Gastrocnemius medialis (tissue), 4 donors: ENCODE data around the gene CAMTA1. TPM values are rescaled to one million over a fixed set of nuclear protein-coding genes. Genes with fewer than 3 reads are reported as not detected.

ENCODE experiments used
- ATAC-seq, 2 donors: fragments of 150-250 bp; one replicate each; pipeline ENCODE4 v1.9.1; 2016
- DNase-seq, 2 donors: peaks; one replicate each; pipeline ENCODE4 v3.0.0-alpha.2; 2019
- H3K27ac ChIP-seq, 4 donors: fragments of 200-600 bp; sonication (generic); 1 replicate in 1 of 4; 2 replicates in 3 of 4; pipeline ENCODE4 v1.5.1; 2016 to 2018; ENCODE audit warnings: mild to moderate bottlenecking in 2 of 4, moderate library complexity in 1 of 4
- H3K27me3 ChIP-seq, 3 donors: fragments of 200-600 bp; sonication (generic) in 2 of 3; 1 replicate in 1 of 3; 2 replicates in 2 of 3; pipeline versions ENCODE4 v1.5.1 to v1.6.0; 2016 to 2019; ENCODE audit warnings: mild to moderate bottlenecking in 1 of 3, moderate library complexity in 1 of 3
- H3K36me3 ChIP-seq, 2 donors: fragments of 200-600 bp; sonication (generic) in 1 of 2; one replicate each; pipeline ENCODE4 v1.5.1; 2017 to 2018
- H3K4me1 ChIP-seq, 2 donors: fragments of 200-600 bp; sonication (generic) in 1 of 2; one replicate each; pipeline ENCODE4 v1.5.1; 2016 to 2017; ENCODE audit warnings: mild to moderate bottlenecking in 2 of 2
- H3K4me3 ChIP-seq, 4 donors: fragments of 200-600 bp; sonication (generic) in 3 of 4; 1 replicate in 1 of 4; 2 replicates in 3 of 4; pipeline ENCODE4 v1.5.1; 2016 to 2019; ENCODE audit warnings: mild to moderate bottlenecking in 2 of 4
- H3K9me3 ChIP-seq, 3 donors: fragments of 200-600 bp; sonication (generic) in 2 of 3; 1 replicate in 1 of 3; 2 replicates in 2 of 3; pipeline ENCODE4 v1.5.1; 2016 to 2019
- CTCF ChIP-seq, 5 experiments: fragments of 450-650 bp in 3 of 5; fragments of 200-600 bp in 2 of 5; sonication (generic) in 2 of 5; IDR thresholded peaks in 4 of 5; conservative IDR thresholded peaks in 1 of 5; 1 replicate in 4 of 5; 2 replicates in 1 of 5; pipeline ENCODE4 v1.5.1; 2016 to 2019; ENCODE audit warnings: antibody characterized with exemption in 5 of 5, mild to moderate bottlenecking in 3 of 5, moderate library complexity in 3 of 5
- POLR2A ChIP-seq, 2 donors: fragments of 450-650 bp; IDR thresholded peaks; one replicate each; pipeline ENCODE4 v1.6.1; 2017; ENCODE audit warnings: antibody characterized with exemption in 2 of 2, mild to moderate bottlenecking in 2 of 2, moderate library complexity in 2 of 2
- in situ Hi-C, 4 donors: fragments of 200-750 bp; cut with MboI; loops; one replicate each; pipeline versions ENCODE4 v1.15.0 to v1.8.0; 2017; ENCODE audit warnings: low sequenced_read_pairs in 4 of 4
- intact Hi-C: fragments of 100-400 bp; cut with DNase I; formaldehyde crosslinking; loops from one replicate; pipeline ENCODE4 v1.15.1; 2023; ENCODE audit warnings: low total_unique reads
- total RNA-seq, 4 donors: library from RNA; depleted of rRNA; stranded (reverse); fragments of >200 nt; gene quantifications; one replicate each; pipeline versions ENCODE4 v1.1.0 to v1.2.3, GENCODE V29; 2016

The CAMTA1 gene
- total RNA-seq, 4 donors from 2014 or later: 60.5 to 113 (median 70.4) TPM

GRCh38 chr1:7606096-7606495 is 820.8 kb downstream of the CAMTA1 start:
- Histone ChIP-seq H3K36me3 (no peaks in the 10 kb centered on the region), H3K9me3 (no peaks in the 10 kb centered on the region), H3K4me1 (no peaks in the 10 kb centered on the region), H3K27ac (no peak overlapping the region), H3K27me3 (no peaks in the 10 kb centered on the region), H3K4me3 (no peak overlapping the region)
- TF ChIP-seq CTCF (IDR thresholded peaks at IDR 0.05 in 4 of 5, conservative IDR thresholded peaks at IDR 0.05 in 1 of 5) (no peak), POLR2A (IDR thresholded peaks at IDR 0.05) (no peak)
- ATAC-seq (no peak), DNase-seq (no peak)
- intact Hi-C loops: no loop called here
- in situ Hi-C loops: no loop called here

DNA sequence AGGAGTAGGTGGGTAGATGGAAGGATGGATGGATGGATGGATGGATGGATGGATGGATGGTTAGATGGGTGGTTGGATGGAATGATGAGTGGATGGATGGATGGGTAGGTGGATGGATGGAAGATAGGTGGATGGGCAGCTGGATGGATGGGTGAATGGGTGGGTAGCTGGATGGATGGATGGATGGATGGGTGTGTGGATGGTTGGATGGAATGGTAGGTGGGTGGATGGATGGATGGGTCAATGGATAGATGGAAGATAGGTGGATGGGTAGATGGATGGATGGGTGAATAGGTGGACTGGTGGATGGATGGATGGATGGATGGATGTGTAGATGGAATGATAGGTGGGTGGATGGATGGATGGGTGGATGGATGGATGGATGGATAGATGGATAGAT is 821.8 kb downstream of the CAMTA1 start:
- H3K36me3 ChIP-seq: no peaks in the 10 kb centered on the region
- intact Hi-C loops (no loop called here), in situ Hi-C loops (no loop called here)
- DNase-seq: no peak
- no peak overlapping the region for H3K4me3 ChIP-seq
- no peaks in the 10 kb centered on the region for H3K9me3 ChIP-seq
- no peaks in the 10 kb centered on the region for H3K27me3 ChIP-seq
- H3K27ac ChIP-seq: no peak overlapping the region
- no peak for ATAC-seq
- no peaks in the 10 kb centered on the region for H3K4me1 ChIP-seq
- TF ChIP-seq CTCF (IDR thresholded peaks at IDR 0.05 in 4 of 5, conservative IDR thresholded peaks at IDR 0.05 in 1 of 5): no peak
- no peak for TF ChIP-seq POLR2A (IDR thresholded peaks at IDR 0.05)

GRCh38 chr1:7608628-7609305 is 823.5 kb downstream of the CAMTA1 start:
- no peaks in the 10 kb centered on the region for H3K9me3 ChIP-seq
- in situ Hi-C loops: no loop called here
- intact Hi-C loops: no loop called here
- DNase-seq: no peak
- H3K27ac ChIP-seq: no peak overlapping the region
- H3K4me1 ChIP-seq: no peaks in the 10 kb centered on the region
- no peaks in the 10 kb centered on the region for H3K36me3 ChIP-seq
- no peaks in the 10 kb centered on the region for H3K27me3 ChIP-seq
- no peak for ATAC-seq
- no peak overlapping the region for H3K4me3 ChIP-seq
- TF ChIP-seq POLR2A (IDR thresholded peaks at IDR 0.05) (no peak), CTCF (IDR thresholded peaks at IDR 0.05 in 4 of 5, conservative IDR thresholded peaks at IDR 0.05 in 1 of 5) (no peak)

DNA sequence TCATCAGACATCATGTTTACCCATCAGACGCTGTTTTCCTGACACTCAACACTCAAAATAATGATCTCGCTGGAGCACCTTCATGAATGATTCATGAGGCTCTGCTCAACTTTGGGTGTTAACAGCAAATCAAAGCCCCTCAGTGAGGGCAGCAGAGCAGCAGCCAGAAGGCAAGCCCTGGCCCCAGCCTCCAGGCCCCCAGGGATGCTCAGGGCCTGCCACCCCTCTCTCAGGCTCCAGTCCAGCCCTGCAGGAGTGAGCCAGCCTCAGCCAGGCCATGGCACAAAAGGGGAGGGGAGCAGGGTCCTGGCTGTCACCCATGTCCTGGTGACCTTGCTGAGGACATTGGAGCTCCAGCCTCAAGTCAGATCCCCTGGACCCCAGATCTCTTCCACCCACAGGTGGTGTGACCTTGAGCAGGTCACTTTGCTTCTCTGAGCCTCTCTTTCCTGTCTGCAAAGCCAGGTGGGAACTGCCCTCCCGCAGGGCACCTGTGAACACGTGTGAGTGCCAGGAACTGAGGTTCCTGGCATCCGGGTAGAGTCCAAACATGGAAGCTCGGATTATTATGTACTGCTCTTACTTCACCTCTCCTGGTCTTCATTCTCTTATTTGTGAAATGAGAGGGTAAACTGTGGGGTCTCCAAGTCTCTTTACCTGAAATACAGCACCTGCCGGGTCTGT is 824.2 kb downstream of the CAMTA1 start:
- TF ChIP-seq CTCF (IDR thresholded peaks at IDR 0.05 in 4 of 5, conservative IDR thresholded peaks at IDR 0.05 in 1 of 5) (no peak), POLR2A (IDR thresholded peaks at IDR 0.05) (no peak)
- intact Hi-C loops: no loop called here
- Histone ChIP-seq H3K4me1 (no peaks in the 10 kb centered on the region), H3K27me3 (no peaks in the 10 kb centered on the region), H3K4me3 (no peak overlapping the region), H3K36me3 (no peaks in the 10 kb centered on the region), H3K27ac (no peak overlapping the region), H3K9me3 (no peaks in the 10 kb centered on the region)
- in situ Hi-C loops: no loop called here
- no peak for ATAC-seq
- DNase-seq: no peak
